Activated CD8-positive, alpha-beta memory T cell treated with anti-CD3 and anti-CD28 coated beads, Interleukin-2, amount 50 U/mL, for 24 hours (primary cell): Measurements from ENCODE around the gene NT5M.

Source experiments
- DNase-seq: peaks from one replicate; pipeline ENCODE4 v3.0.0-alpha.2; 2020; ENCODE audit errors: extremely low read depth

The NT5M gene

GRCh38 chr17:17303847-17304490 is 796 bp downstream of the NT5M start:
- DNase-seq = no peak

GRCh38 chr17:17304521-17304985 is 1.4 kb downstream of the NT5M start:
- no peak for DNase-seq

- no peak for DNase-seq
These were observed 2.2 kb downstream of the NT5M start for GRCh38 chr17:17305281-17305801.

- no peak for DNase-seq
These were observed 6.2 kb downstream of the NT5M start for GRCh38 chr17:17309356-17309755.

GRCh38 chr17:17313350-17313991 is 10.3 kb downstream of the NT5M start:
- DNase-seq = peak; percentile 42

- no peak for DNase-seq
These were observed 11.4 kb downstream of the NT5M start for GRCh38 chr17:17314501-17315071.

- DNase-seq = no peak
These were observed 12.1 kb downstream of the NT5M start for GRCh38 chr17:17315142-17315821.

GRCh38 chr17:17320188-17320910 is 17.2 kb downstream of the NT5M start:
- no peak for DNase-seq

GRCh38 chr17:17320911-17321220 is 17.7 kb downstream of the NT5M start:
- DNase-seq = no peak

GRCh38 chr17:17321356-17322025 is 18.3 kb downstream of the NT5M start:
- DNase-seq = no peak

GRCh38 chr17:17322516-17323510 is 19.6 kb downstream of the NT5M start:
- DNase-seq = no peak

- no peak for DNase-seq
These were observed 21.4 kb downstream of the NT5M start for GRCh38 chr17:17324616-17325015.

GRCh38 chr17:17325228-17325627 is 22.1 kb downstream of the NT5M start:
- DNase-seq = no peak

- DNase-seq = no peak
These were observed 22.6 kb downstream of the NT5M start for GRCh38 chr17:17325816-17326215.

GRCh38 chr17:17326275-17326875 is 23.2 kb downstream of the NT5M start:
- DNase-seq = no peak

GRCh38 chr17:17328251-17328650 is 25.1 kb downstream of the NT5M start:
- no peak for DNase-seq

GRCh38 chr17:17341452-17341851 is 38.3 kb downstream of the NT5M start:
- DNase-seq = no peak

- no peak for DNase-seq
These were observed 39.2 kb downstream of the NT5M start for GRCh38 chr17:17342242-17342945.

GRCh38 chr17:17343160-17343735 is 40.1 kb downstream of the NT5M start:
- DNase-seq = no peak
